ENCODE results near the gene PARP3. TPM values are rescaled to one million over a fixed set of nuclear protein-coding genes. Genes with fewer than 3 reads are reported as not detected.

PARP3 gene
- total RNA-seq, 1 donor from 2014 or later = 48.5 TPM

DNA sequence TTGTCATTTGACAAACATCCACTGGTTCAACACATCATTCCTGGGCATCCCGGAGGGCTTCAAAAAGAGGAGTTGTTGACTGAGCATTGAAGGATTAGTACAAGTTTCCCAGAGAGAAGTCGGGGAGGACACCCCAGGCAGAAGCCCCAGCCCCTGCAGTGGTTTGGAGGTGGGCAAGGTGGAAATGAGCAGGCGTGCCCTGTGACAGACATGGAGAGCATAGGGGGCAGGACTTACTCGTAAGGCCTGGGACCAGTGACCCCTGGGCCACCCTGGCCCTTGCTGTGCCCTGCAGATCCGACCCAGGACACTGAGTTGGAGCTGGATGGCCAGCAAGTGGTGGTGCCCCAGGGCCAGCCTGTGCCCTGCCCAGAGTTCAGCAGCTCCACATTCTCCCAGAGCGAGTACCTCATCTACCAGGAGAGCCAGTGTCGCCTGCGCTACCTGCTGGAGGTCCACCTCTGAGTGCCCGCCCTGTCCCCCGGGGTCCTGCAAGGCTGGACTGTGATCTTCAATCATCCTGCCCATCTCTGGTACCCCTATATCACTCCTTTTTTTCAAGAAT, 5.9 kb downstream of the PARP3 start:
- no peak for DNase-seq (ENCODE audit: low spot score)

DNA sequence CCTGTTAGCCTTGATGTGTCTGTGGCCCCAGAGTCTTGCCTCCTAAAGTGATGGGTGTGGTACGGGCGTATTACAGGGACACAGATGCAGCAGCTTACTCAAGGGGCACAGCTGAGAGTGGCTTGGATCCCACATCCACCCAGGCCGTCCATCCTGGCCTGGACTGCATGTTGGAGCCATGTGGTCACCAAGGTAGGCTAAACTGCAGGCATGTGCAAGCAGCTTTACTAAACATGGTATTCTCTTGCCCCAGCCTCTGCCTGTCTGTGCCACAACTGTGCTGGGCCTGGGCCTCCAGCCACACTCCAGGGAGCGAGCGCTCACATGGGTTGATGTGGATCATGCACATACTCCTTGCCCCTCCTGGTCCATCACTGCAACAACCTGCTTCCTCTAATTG, 7.0 kb downstream of the PARP3 start:
- no peak for DNase-seq (ENCODE audit: low spot score)

DNA sequence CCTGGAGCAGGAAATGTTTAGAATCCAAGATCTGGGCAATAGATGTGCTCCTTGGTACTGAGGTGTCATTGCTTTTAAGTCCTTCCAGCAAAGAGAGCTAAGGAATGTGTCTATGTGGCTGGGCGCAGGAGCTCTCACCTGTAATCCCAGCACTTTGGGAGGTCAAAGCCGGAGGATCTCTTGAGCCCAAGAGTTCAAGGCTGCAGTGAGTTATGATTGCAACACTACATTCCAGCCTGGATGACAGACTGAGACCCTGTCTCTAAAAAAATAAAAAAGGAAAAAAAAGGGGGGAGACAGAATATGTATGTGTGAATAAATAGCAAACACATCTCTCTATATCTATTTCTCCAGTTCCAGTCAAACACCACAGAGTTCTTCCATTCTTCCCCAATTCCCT, 8.7 kb downstream of the PARP3 start:
- DNase-seq (ENCODE audit: low spot score) = no peak

DNA sequence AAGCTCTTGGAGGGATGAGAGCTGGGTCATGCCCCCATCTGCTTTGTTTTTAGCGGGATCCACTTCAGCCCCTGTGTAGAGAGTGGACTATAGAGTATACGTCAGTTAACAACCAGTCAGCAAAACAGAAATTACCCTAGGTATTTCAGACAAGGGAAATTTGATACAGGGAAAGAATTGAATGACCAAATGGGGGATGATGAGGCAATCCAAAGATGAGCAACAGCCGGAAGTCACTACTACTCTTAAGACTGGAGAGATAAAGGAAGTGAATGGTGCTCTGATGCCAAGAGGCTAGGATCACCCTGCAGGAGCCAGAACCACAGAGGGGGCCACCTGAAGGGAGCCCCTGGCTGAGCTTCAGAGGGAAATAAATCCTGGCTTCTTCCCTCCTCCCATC, 11.3 kb downstream of the PARP3 start:
- no peak for DNase-seq (ENCODE audit: low spot score)

DNA sequence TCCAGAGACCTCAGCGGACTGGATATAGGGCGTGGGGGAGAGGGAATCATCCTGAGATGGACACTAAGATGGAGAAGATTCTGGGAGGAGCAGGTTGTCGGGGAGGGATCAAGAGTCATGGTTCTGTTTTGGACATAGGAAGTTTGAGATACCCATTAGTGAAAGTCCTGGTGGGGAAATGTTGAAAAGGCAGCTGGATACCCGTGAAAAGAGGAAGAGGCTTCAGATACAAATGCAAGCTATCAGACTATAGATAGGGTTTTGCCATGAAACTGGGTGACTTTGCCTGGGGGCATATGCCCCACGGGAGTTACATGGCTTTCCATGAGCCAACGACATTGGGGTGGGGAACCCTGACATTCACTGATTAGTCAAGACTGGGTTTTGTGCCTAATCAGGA, 11.9 kb downstream of the PARP3 start:
- no peak for DNase-seq (ENCODE audit: low spot score)

DNA sequence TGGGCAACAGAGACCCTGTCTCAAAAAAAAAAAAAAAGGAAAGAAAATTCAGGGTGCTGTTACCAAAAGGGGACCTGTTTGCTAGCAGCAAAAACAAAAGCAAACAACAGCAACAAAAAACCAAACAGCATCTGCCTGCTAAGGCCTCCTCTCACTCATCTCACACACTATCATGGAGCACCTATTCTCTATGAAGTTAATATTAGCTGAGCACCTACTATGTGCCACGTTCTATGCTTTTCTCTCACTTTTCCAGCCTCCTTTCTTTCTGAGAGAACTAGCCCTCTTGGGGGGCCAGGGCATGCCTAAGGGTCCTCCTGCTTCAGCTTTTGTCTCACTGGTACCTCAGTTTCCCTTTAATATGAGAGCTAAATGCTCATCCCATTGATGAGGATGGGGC, 12.6 kb downstream of the PARP3 start:
- DNase-seq (ENCODE audit: low spot score) = no peak

DNA sequence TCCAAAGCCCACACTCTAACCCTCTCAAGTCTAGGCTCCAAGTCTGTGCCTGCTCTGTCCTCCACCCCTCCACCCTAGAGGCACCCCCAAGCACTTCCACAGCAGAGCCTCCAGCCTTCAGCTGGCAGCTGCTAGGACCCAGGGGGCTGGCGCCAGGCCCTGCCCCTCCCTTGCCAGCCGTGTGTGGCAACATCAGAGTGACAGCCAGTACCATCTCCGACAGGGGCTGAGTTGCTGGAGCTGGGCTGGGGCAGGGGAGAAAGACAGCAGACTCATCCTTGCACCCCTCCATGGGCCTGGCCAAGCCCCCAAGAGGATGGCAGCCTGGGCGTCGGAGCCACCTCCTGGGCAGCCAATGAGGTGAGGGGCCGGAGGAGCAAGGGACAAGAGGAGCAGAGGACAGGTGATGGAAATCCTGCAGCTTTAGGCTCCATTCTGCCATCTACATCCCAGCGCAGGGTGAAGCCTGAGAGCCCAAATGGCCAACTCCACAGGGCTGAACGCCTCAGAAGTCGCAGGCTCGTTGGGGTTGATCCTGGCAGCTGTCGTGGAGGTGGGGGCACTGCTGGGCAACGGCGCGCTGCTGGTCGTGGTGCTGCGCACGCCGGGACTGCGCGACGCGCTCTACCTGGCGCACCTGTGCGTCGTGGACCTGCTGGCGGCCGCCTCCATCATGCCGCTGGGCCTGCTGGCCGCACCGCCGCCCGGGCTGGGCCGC, 13.2 kb downstream of the PARP3 start, which contains the start of gene GPR62:
GPR62 (plus strand) TSS at position 207 of the 718 bp plus-strand sequence; CDS start at position 479, 272 bp downstream.
- no peak for DNase-seq (ENCODE audit: low spot score)

DNA sequence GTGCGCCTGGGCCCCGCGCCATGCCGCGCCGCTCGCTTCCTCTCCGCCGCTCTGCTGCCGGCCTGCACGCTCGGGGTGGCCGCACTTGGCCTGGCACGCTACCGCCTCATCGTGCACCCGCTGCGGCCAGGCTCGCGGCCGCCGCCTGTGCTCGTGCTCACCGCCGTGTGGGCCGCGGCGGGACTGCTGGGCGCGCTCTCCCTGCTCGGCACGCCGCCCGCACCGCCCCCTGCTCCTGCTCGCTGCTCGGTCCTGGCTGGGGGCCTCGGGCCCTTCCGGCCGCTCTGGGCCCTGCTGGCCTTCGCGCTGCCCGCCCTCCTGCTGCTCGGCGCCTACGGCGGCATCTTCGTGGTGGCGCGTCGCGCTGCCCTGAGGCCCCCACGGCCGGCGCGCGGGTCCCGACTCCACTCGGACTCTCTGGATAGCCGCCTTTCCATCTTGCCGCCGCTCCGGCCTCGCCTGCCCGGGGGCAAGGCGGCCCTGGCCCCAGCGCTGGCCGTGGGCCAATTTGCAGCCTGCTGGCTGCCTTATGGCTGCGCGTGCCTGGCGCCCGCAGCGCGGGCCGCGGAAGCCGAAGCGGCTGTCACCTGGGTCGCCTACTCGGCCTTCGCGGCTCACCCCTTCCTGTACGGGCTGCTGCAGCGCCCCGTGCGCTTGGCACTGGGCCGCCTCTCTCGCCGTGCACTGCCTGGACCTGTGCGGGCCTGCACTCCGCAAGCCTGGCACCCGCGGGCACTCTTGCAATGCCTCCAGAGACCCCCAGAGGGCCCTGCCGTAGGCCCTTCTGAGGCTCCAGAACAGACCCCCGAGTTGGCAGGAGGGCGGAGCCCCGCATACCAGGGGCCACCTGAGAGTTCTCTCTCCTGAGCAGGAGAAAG, 14.0 kb downstream of the PARP3 start:
- peak; percentile 78 for DNase-seq (ENCODE audit: low spot score)

DNA sequence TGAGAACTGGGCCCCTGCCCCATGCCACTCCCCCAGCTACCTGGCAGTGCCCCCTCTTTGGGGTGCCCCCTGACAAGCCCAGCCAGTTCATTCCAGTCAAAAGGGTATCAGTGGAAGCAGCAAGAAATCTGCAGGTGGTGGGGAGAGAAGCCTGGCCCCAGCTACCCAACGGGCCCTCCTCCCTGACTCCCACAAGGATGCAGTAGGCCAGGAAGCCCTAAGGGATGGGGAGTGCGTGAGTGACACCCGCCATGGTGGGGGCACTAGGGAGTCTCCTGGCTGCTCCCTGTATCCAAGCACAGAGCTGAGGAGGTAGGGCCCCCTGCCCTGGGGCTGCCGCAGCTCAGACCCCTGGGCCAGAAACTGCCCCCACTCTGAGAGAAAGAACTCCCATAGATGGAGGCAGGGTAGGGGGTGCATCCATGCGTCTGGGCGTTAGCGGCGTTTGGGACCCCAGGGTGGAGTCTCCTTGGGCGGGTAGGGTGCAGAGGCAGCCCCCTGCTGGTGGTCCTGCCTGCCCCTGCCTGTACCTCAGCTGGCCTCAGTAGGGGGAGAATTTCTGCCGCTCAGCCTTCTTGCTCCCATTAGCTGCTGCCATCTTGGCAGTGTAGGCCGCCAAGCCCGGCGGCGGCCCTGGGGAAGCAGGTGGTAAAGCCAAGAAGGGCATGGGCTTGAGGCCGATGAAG, 15.5 kb downstream of the PARP3 start:
- DNase-seq (ENCODE audit: low spot score) = no peak

DNA sequence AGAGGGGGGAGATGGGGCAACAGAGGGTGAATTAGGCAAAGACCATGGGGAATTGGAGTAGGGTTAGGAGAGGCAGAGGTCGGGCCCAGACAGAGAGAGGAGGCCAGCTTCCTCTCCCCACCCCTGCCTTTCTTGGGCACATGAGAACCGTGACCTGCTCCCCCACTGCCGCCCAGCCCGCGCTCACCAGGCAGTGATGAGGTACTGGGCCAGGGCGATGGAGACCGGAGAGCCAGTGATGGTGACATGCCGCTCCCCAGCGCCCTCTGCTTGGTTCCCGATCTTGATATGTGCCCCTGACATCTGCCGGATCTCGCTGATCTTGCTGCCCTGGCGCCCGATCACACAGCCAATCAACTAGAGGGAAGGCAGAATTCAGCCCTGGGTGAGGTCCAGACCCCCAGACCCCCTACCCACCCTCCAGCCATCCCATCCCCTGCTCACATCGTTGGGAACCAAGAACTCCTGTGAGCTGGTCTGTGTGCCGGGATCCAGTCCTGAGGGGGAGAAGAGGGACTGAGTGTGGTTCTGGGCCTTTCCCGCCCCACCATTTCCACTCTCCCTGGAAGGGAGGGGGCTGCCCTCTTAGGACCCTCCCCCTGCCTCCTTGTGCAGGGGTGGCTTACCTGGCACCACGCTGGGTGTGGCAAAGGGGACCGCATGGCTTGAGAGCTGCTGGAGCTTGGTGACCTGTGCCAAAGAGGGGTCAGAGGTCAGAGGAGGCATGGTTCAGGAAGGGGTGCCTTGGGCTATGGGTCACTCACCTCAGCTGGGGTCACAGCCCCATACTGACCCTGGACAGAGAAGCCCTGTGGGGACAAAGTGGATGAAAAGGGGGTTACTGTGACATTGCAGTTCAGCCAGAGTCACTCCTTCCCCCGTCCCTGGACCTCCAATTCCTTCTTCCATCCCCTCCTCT, 16.7 kb downstream of the PARP3 start:
- no peak for DNase-seq (ENCODE audit: low spot score)

DNA sequence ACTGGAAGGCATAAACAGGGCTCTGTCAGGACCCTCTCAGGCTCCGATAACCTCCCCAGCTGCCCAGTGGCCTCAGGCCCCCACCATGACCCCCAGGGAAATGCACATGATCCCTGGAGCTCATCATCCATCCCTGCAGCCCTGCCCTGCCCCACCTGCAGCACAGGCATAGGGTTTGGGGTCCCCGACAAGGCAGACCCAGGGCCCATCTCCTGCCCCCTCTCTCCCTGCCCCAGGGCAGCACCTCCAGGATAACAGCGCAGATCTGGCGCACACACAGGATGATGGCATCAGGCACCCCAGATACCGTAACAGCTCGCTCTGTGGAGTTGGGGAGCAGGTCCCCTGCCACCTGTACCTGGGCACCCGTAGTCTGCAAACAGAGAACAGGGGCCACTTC, 17.5 kb downstream of the PARP3 start:
- DNase-seq (ENCODE audit: low spot score) = no peak

DNA sequence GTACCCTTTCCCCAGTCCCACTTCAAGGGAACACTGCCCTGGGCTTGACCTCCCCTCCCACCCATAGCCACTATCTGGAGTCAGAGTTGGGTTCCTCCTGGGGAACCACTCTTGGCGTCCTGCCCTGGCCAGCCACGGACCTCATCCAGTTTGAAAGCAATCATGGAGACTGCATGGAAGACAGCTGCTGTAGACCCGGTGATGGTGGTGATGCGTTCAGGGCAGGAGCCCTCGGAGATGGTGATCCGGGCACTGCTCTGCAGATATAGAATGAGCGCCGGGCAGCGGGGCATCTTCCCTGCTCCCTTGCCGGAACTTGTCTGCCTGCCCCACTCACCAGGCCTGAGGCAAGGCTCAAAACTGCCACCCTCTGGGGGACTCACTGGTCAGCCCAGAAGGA, 18.2 kb downstream of the PARP3 start:
- no peak for DNase-seq (ENCODE audit: low spot score)

DNA sequence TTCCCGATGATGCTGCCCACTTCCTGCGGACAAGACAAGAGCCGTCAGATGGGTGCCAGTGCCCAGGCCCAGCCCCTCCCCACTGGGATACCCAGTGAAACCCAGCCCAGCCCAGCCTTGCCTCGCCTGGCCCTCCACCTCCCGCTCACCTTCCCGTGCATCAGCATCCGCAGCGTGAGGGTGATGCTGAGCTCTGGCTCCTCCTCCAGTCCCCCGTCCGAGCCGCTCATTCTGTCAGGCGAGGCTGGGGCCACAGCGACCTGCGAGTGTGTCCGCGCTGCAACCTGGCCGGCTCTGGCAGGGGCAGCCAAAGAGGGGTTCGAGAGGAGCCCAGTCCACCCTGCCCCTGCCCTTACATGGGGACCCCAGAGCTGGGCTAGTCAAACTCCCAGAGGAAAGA, 18.8 kb downstream of the PARP3 start:
- DNase-seq (ENCODE audit: low spot score) = no peak

DNA sequence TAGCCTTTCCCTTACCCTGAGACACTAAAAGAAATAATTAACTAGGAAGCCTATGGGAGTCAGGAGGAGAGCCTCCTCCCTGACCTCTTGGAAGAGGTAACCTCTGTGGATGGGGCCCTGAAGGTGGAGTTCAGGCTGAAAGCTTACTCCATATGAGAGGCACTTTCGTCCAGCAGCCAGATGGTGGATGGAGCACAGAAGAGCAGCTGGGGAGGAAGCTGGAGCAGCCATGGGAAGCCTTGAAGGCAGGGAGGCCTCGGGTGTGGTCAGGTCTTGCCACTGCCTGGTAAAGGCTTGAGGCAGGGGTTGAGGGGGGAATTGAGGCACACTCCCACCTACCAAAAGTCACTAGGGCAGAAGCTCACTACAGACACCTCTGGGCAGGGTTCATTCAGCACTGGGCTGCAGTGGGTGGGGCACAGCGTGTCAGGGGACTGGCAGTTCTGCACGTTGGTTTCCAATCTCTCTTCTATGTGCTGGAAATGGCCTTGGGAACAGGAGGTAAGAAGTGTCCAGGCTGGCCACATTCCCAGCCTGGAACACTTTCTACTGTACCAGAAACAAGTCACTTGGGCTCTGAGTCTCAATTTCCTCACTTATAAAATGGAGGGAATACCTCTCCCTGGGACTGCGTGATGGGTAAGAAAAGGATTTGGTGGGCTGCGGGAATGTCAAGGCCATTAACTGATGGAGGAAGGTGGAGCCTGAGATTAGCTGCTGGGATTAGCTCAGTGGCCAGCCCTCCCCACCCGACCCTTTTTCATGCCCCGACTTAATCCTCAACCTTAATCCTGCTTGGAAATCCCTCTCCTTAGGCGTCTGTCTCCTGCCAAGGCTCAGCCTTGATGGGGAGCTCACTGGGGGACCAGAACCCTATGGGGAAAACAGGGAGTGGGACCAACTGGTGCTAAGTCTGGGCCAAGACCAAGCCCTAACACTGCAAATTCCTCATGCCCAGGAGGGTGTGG, 19.7 kb downstream of the PARP3 start:
- DNase-seq (ENCODE audit: low spot score) = no peak

DNA sequence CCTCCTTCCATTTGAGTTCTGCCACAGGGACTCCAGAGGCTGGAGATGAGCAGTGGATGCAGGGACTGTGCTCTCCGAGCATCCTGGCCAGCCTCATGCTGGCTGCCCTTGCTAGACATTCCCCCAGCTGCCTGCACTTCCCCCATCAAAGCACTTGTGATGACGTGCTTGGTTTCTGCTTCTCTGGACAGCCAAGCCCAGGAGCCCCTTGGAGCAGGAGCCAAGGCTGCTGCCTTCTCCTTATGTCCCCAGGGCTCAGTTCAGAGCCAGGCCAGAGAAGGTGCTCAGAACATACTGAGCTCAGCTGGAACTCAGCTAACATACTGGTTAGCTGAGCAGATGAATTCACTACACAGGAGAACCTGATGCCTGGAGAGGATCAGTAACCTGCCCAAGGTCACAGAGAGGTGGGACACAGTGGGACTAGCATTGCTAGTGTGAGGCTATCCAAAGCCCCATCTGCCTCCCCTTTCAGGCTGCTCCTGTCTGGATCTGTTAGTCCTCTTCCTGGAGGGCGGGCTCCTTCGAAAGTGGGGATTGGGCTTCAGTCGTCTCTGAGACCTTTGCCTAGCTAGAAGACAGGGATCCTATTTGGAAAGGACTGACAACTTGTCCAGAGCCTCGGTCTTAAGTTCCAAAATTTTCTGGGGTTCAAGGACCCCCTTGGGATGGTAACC, 20.8 kb downstream of the PARP3 start:
- DNase-seq (ENCODE audit: low spot score) = no peak

DNA sequence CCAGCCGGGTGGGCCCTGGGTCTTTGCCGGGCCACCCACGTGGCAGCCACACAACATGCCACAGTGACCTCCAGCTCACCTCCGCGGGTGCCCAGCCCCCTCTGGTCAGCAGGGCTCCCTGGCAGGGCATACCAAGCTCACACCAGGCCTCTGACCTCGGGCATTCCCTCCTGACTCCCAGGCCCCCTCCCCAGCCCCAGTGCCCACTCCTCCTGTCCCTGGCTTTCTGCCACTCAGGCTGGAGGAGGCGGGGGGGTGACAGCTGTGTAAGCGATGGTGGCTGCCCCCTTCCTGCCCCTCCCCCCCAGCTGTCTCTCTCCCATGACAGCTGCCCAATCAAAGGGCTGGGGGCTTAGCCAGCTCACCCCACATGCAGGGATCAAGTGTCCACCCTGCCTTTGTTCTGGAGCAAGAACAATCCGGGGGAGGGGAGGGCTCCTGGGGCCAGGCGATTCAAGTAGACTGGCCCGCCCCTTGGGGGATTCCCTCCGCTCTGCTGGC, 21.8 kb downstream of the PARP3 start:
- no peak for DNase-seq (ENCODE audit: low spot score)

DNA sequence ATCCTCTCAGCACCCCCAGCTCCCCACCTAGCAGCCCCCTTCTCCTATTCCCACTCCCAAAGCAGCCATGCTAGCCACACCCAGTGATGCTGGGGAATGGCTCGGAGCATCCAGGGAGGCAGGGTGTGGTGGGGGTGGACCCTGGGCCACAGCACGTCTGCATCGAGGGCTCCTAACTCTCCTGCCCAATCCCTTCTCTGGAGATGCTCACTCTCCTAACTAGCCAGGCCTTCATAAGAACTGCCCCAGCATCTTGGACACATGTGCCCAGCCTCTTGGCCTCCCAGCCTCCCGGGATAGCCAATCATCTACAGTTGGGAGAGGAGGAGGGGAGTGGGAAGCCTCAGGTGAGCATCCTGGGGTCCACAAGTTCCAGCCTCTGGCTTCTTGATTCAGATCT, 22.4 kb downstream of the PARP3 start:
- no peak for DNase-seq (ENCODE audit: low spot score)

DNA sequence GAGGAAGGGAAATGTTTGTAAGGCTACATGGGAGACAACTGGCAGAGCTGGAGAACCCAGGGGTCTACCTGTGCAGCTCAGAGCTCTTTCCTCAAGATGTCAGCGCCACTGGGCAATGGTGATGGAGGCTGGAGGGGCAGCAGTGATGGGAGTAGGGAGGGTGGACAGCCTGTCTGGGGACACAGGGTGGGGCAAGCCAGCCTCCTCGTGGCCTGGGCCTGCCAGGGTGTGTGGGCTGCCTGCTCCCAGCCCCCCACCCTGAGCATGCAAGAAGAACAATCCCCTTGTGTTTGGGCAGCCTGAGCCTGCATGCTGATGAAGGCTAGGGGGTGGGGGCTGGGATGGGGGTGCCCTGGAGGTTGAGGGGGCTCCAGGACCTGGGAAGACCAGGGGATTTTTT, 23.9 kb downstream of the PARP3 start:
- no peak for DNase-seq (ENCODE audit: low spot score)

DNA sequence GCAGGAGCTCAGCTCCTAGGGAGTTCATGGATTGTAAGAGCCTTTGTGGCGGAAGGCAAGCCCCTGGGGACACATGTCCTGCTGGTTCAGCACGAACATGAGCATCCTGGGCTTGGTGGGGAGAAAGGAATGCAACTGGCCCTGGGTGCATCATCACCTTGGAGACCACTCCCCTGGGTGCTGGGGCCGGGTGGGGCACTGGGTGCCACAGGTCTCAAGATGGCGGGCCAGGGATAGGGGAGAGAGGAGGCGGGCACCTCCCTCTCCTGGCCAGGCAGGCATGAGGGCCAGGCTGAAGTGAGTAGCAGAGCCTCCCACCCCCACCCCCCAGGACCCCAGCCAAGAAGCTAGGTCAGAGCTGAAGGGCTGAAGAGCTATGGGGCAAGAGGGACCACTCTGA, 24.3 kb downstream of the PARP3 start:
- no peak for DNase-seq (ENCODE audit: low spot score)
